BE2C (cell line): Measurements from ENCODE around the gene PDE2A.

Experiments
- DNase-seq: peaks from one replicate; pipeline ENCODE4 v3.0.0-alpha.2; 2020
- H3K27me3 ChIP-seq: fragments of 250-450 bp; sonication (Bioruptor Pico); 2 replicates; pipeline ENCODE4 v1.5.1; 2020; ENCODE audit warnings: mild to moderate bottlenecking
- H3K36me3 ChIP-seq: fragments of 250-450 bp; sonication (Bioruptor Pico); 2 replicates; pipeline ENCODE4 v1.5.1; 2020; ENCODE audit warnings: mild to moderate bottlenecking
- H3K4me1 ChIP-seq: fragments of 250-450 bp; sonication (Bioruptor Pico); 2 replicates; pipeline ENCODE4 v1.5.1; 2020
- H3K4me3 ChIP-seq: 2 replicates; pipeline ENCODE4 v1.5.1; 2011; ENCODE audit warnings: low read depth, low read length
- H3K9me3 ChIP-seq: fragments of 250-450 bp; sonication (Bioruptor Pico); 2 replicates; pipeline ENCODE4 v1.5.1; 2020
- CTCF ChIP-seq: IDR thresholded peaks from 2 replicates; pipeline ENCODE4 v1.5.1; 2012; ENCODE audit warnings: mild to moderate bottlenecking, low read depth, low read length

Gene PDE2A

GRCh38 chr11:72678524-72678923, 4.3 kb upstream of the PDE2A start:
- H3K4me1 ChIP-seq, result peaks cover 12% of the 10 kb centered on the region
- no peaks in the 10 kb centered on the region for H3K9me3 ChIP-seq
- no peak overlapping the region for H3K4me3 ChIP-seq
- no peaks in the 10 kb centered on the region for H3K27me3 ChIP-seq
- no peak for TF ChIP-seq CTCF
- 0 out of 2 replicates have a peak, but pooled peaks cover 2% of the 10 kb centered on the region for H3K36me3 ChIP-seq
- no peak for DNase-seq

GRCh38 chr11:72676861-72677341, 2.7 kb upstream of the PDE2A start:
- Histone ChIP-seq H3K9me3 (no peaks in the 10 kb centered on the region), H3K36me3 (no peaks in the 10 kb centered on the region), H3K27me3 (no peaks in the 10 kb centered on the region), H3K4me1 (peaks cover 12% of the 10 kb centered on the region), H3K4me3 (no peak overlapping the region)
- no peak for TF ChIP-seq CTCF
- peak; percentile 47 for DNase-seq

GRCh38 chr11:72675221-72675620, 999 bp upstream of the PDE2A start:
- H3K4me3 ChIP-seq, result no peak overlapping the region
- no peak for TF ChIP-seq CTCF
- peaks cover 25% of the 10 kb centered on the region for H3K4me1 ChIP-seq
- peaks cover 9% of the 10 kb centered on the region for H3K36me3 ChIP-seq
- no peaks in the 10 kb centered on the region for H3K27me3 ChIP-seq
- DNase-seq, result no peak
- no peaks in the 10 kb centered on the region for H3K9me3 ChIP-seq

- H3K27me3 ChIP-seq, result no peaks in the 10 kb centered on the region
- peak overlapping the region; percentile 98 for H3K4me3 ChIP-seq
- no peak for TF ChIP-seq CTCF
- peaks cover 26% of the 10 kb centered on the region for H3K36me3 ChIP-seq
- 0 out of 2 replicates have a peak, but pooled peaks cover 2% of the 10 kb centered on the region for H3K9me3 ChIP-seq
- peaks cover 25% of the 10 kb centered on the region for H3K4me1 ChIP-seq
- DNase-seq, result no peak
These were observed 809 bp downstream of the PDE2A start for GRCh38 chr11:72673284-72673942.

- no peak for TF ChIP-seq CTCF
- Histone ChIP-seq H3K36me3 (peaks cover 33% of the 10 kb centered on the region), H3K9me3 (0 out of 2 replicates have a peak, but pooled peaks cover 3% of the 10 kb centered on the region), H3K4me3 (peak overlapping the region; percentile 98), H3K4me1 (peaks cover 25% of the 10 kb centered on the region), H3K27me3 (no peaks in the 10 kb centered on the region)
- DNase-seq, result no peak
These were observed 1.5 kb downstream of the PDE2A start for GRCh38 chr11:72672597-72673238.
